NCI-H1436 treated with DMSO at 0.1 percent for 48 hours (cell line): ENCODE measurements around the gene MAPK7.

Experiments
- DNase-seq: peaks from one replicate; lab custom pipeline; 2025; lab: John Stamatoyannopoulos, UW

MAPK7 gene

GRCh38 chr17:19421219-19421618 is 42.9 kb downstream of the MAPK7 start:
- no peak for DNase-seq

- DNase-seq, result no peak
These were observed 43.6 kb downstream of the MAPK7 start for GRCh38 chr17:19421926-19422325.

- no peak for DNase-seq
These were observed 46.9 kb downstream of the MAPK7 start for GRCh38 chr17:19424934-19425868.

- DNase-seq, result no peak
These were observed 48.3 kb downstream of the MAPK7 start for GRCh38 chr17:19426631-19427030.

GRCh38 chr17:19431691-19432090 is 53.4 kb downstream of the MAPK7 start:
- DNase-seq, result no peak
